ENCODE measurements around the gene NUDT9. TPM values are rescaled to one million over a fixed set of nuclear protein-coding genes. Genes with fewer than 3 reads are reported as not detected.
"Not testable (repeated sequence)": the region's sequence is repeated elsewhere in the genome, so short reads cannot be mapped to it uniquely, and the experiment has no call there.

The NUDT9 gene
- total RNA-seq, 2 donors from 2014 or later, result 30.4 to 37.9 TPM

- no peaks in the 10 kb centered on the region for H3K36me3 ChIP-seq
- H3K9me3 ChIP-seq, result no peaks in the 10 kb centered on the region
- no peak overlapping the region for H3K27ac ChIP-seq
- no peaks in the 10 kb centered on the region for H3K27me3 ChIP-seq (replicated peaks; ENCODE audit: insufficient read depth)
- H3K4me1 ChIP-seq (replicated peaks), result no peaks in the 10 kb centered on the region
- no peak overlapping the region for H3K4me3 ChIP-seq
- no peak for TF ChIP-seq CTCF (IDR thresholded peaks at IDR 0.05)
- no peak for TF ChIP-seq POLR2AphosphoS5 (IDR thresholded peaks at IDR 0.05)
- no peak for TF ChIP-seq POLR2A (IDR thresholded peaks at IDR 0.05)
- 100% methylated on average over 1 of the region's 1 CpG for WGBS
- no peak for DNase-seq (ENCODE audit: low spot score)
- intact Hi-C loops (cut with DNase I), result no loop called here
Observed at GRCh38 chr4:87399954-87400353, 22.4 kb upstream of the NUDT9 start.

GRCh38 chr4:87403732-87404131 is 18.6 kb upstream of the NUDT9 start:
- H3K27me3 ChIP-seq (replicated peaks; ENCODE audit: insufficient read depth); H3K4me1 ChIP-seq (replicated peaks); H3K4me3 ChIP-seq; intact Hi-C loops (cut with DNase I); H3K36me3 ChIP-seq; DNase-seq (ENCODE audit: low spot score); H3K9me3 ChIP-seq; H3K27ac ChIP-seq: not testable (repeated sequence)
- WGBS, result 66% methylated on average over 1 of the region's 1 CpG

GRCh38 chr4:87405211-87405820 is 17.1 kb upstream of the NUDT9 start:
- H3K27ac ChIP-seq, result no peak overlapping the region
- intact Hi-C loops (cut with DNase I), result no loop called here
- no peak for TF ChIP-seq POLR2AphosphoS5 (IDR thresholded peaks at IDR 0.05)
- no peak for TF ChIP-seq POLR2A (IDR thresholded peaks at IDR 0.05)
- TF ChIP-seq CTCF (IDR thresholded peaks at IDR 0.05), result no peak
- H3K9me3 ChIP-seq, result no peaks in the 10 kb centered on the region
- H3K4me3 ChIP-seq, result no peak overlapping the region
- DNase-seq (ENCODE audit: low spot score), result no peak
- 79% methylated on average over 5 of the region's 5 CpGs for whole genome bisulfite sequencing
- peaks cover 5% of the 10 kb centered on the region for H3K4me1 ChIP-seq (replicated peaks)
- H3K27me3 ChIP-seq (replicated peaks; ENCODE audit: insufficient read depth), result no peaks in the 10 kb centered on the region
- H3K36me3 ChIP-seq, result no peaks in the 10 kb centered on the region

- H3K27me3 ChIP-seq (replicated peaks; ENCODE audit: insufficient read depth), result no peaks in the 10 kb centered on the region
- intact Hi-C loops (cut with DNase I), result no loop called here
- DNase-seq (ENCODE audit: low spot score), result no peak
- no peak overlapping the region for H3K4me3 ChIP-seq
- TF ChIP-seq POLR2A (IDR thresholded peaks at IDR 0.05) (no peak), CTCF (IDR thresholded peaks at IDR 0.05) (no peak), POLR2AphosphoS5 (IDR thresholded peaks at IDR 0.05) (no peak)
- H3K4me1 ChIP-seq (replicated peaks), result peaks cover 5% of the 10 kb centered on the region
- 88% methylated on average over 6 of the region's 6 CpGs for WGBS
- no peak overlapping the region for H3K27ac ChIP-seq
- H3K36me3 ChIP-seq, result no peaks in the 10 kb centered on the region
- no peaks in the 10 kb centered on the region for H3K9me3 ChIP-seq
Observed at GRCh38 chr4:87406462-87406861, 15.9 kb upstream of the NUDT9 start.

- H3K27me3 ChIP-seq (replicated peaks; ENCODE audit: insufficient read depth); H3K9me3 ChIP-seq; H3K4me3 ChIP-seq; DNase-seq (ENCODE audit: low spot score); H3K36me3 ChIP-seq; intact Hi-C loops (cut with DNase I); H3K4me1 ChIP-seq (replicated peaks); H3K27ac ChIP-seq: not testable (repeated sequence)
- 47% methylated on average over 4 of the region's 4 CpGs for WGBS
Observed at GRCh38 chr4:87406902-87407301, 15.5 kb upstream of the NUDT9 start.

- Histone ChIP-seq H3K9me3 (no peaks in the 10 kb centered on the region), H3K27me3 (replicated peaks; ENCODE audit: insufficient read depth) (no peaks in the 10 kb centered on the region), H3K36me3 (no peaks in the 10 kb centered on the region), H3K4me3 (no peak overlapping the region), H3K4me1 (replicated peaks) (peaks cover 5% of the 10 kb centered on the region), H3K27ac (no peak overlapping the region)
- no peak for DNase-seq (ENCODE audit: low spot score)
- WGBS, result 44% methylated on average over 3 of the region's 3 CpGs
- TF ChIP-seq POLR2AphosphoS5 (IDR thresholded peaks at IDR 0.05), result peak; percentile 50
- no peak for TF ChIP-seq POLR2A (IDR thresholded peaks at IDR 0.05)
- intact Hi-C loops (cut with DNase I), result no loop called here
Observed at GRCh38 chr4:87409420-87409939, 12.9 kb upstream of the NUDT9 start.

Data from prostate gland (tissue), 2 donors.